Eye (tissue), 1 donor: ENCODE results near the gene GPR27.

Source experiments
- DNase-seq: peaks from one replicate; pipeline ENCODE4 v3.0.0-alpha.2; 2015

GPR27 gene, protein sequence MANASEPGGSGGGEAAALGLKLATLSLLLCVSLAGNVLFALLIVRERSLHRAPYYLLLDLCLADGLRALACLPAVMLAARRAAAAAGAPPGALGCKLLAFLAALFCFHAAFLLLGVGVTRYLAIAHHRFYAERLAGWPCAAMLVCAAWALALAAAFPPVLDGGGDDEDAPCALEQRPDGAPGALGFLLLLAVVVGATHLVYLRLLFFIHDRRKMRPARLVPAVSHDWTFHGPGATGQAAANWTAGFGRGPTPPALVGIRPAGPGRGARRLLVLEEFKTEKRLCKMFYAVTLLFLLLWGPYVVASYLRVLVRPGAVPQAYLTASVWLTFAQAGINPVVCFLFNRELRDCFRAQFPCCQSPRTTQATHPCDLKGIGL

DNA sequence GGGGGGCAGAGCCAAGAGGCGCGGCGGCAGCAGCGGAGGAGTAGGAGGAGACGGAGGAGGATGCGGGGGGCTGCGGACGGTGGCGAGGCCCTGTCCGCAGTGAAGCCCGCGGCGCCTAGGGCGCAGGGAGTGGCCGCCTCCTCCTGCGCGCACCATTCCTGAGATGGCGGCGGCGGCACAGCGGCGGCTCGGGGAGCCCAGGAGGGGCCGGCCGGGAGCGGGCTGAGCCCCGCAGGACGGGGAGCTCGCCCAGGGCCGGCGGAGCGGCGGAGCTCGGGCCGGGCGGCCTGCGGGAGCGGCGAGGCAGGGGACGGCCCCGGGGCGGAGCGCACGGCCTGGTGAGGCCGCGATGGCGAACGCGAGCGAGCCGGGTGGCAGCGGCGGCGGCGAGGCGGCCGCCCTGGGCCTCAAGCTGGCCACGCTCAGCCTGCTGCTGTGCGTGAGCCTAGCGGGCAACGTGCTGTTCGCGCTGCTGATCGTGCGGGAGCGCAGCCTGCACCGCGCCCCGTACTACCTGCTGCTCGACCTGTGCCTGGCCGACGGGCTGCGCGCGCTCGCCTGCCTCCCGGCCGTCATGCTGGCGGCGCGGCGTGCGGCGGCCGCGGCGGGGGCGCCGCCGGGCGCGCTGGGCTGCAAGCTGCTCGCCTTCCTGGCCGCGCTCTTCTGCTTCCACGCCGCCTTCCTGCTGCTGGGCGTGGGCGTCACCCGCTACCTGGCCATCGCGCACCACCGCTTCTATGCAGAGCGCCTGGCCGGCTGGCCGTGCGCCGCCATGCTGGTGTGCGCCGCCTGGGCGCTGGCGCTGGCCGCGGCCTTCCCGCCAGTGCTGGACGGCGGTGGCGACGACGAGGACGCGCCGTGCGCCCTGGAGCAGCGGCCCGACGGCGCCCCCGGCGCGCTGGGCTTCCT is at the start of gene GPR27:
Gene GPR27, plus strand, starts transcription at position 155 of the 909 bp plus-strand sequence. Its CDS starts 195 bp downstream, at position 350.
- peak; percentile 80 for DNase-seq

DNA sequence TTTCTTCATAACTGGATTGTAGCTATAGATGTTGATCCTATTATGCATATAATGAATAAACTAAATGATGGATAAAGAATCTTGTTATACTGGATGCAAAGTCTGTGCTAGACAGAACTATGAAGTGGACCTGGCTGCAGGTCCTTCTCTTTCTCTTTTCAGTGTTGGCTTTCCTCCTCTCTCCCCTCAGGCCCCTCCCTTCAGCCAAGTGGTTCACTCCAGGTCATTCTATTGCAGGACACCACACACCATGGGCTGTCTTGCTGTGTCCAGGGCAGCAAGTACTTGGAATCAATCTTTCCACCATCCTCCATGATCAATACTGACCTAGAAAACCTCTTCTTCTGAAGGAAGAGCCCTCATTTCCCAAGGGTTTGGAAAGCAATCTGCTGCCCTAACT is 48.7 kb upstream of the GPR27 start:
- no peak for DNase-seq

DNA sequence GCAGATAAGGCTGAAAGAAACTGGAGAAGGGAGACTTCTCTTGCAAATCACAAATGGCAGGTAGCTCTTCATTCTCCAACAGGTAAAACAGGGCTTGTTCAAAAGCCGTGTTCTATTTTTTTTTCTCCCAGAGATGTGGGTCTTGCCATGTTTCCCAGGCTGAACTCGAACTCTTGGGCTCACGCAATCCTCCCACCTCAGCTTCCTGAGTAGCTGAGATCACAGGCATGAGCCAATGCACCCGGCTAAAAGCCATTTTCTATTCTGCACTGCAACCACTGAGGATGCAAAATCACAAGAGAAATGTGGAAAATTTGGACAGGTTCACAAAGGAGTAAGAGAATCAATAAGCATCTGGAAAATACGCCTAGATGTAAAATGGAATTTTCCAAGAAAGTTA is 48.0 kb upstream of the GPR27 start:
- DNase-seq: no peak

DNA sequence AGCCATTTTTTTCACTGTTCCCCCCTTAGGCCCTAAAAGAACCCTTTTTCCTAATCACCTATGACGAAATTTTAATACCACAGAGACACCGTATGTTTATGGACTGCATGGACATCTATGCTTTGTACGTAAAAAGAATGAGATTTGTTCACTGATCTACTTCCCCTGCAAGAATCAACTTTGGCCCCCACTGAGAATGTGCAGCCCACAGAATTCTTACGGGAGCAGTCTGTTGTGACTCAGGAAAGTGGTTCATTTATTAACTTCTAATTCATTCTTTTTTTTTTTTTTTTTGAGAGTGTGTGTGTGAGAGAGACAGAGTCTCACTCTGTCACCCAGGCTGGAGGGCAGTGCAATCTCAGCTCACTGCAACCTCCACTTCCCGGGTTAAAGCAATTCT is 46.1 kb upstream of the GPR27 start:
- DNase-seq: no peak

DNA sequence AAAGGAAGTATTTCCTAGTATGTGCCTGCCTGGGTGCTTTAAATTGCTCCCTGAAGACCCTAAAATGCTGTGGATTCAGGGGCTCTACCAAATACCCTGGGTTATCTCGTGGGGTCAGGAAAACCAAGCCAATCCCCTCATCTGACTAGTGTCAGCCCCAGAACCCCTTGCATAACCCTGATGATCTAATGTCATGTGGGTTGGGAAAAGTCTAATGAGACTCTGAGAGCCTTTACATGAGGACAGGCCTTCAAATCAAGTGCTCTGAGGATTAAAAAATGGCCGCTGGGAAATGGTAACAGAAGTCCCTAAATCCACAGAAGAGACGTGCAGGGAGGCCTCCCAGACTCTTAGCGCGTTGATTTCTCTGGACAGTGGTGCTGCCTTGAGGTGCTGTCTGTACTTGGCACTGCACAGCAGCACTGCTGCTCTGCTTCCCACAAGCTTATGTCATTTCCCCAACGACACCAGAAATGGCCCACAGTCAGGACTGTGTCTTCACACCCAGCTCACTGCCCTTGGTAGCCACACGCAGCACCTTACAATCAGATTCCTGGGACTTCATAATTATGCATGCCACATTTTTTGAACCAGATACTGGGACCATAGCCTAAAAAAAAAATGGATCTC is 45.1 kb upstream of the GPR27 start:
- DNase-seq: no peak

DNA sequence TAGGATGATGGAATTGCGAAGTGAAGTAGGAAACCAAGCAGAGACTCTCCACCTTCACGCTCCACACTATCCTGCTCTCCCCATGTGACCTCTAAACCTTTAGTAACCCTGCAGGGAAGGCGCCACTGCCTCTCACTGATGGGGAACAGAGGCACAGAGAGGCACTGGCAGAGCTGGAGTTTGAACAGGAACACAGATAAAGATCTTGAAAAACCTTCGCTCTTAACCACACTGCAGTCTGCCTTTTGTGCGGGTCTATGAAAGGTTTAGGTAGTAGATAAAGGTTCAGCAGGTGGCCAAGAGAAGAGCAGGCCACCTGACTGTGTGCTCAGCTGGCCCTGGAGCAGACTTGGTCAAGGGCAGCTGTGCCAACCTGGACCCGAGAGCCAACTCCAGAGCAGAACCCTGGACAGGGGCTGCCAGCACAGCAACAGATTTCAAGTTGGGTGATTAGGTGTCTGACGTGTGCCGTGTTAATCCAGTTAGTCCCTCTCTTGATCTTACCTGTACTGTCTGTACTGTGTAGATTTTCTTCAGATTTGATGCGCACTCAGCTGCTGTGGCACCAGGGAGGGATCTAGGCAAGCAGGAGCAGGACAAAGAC is 43.6 kb upstream of the GPR27 start:
- DNase-seq: no peak

DNA sequence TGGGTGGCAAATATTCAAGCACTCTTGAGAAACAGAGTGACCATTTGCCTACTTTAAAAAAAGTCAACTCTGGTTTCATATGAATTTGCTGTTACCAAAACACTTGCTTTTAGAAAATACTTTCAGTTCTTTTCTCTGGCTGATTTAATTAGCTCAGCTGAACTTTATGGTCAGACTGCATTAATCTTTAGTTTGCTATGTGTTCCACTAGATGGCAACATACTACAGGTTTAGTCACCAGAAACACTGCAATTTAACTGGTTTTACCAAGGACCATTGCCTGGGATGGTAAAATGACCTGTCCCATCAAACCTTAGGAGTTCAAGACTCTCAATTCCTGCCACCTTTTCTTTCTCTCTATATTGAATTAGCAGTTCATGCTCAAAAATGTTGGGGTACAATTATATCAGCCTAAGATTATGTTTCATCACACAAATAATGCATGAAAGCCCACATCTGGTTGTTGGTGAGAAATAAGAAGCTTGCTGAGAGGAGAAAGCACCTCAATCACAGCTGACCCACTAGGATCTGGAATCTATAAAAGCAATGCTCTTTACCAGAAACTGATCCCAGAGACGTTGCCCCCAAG is 42.7 kb upstream of the GPR27 start:
- DNase-seq: peak; percentile 72

DNA sequence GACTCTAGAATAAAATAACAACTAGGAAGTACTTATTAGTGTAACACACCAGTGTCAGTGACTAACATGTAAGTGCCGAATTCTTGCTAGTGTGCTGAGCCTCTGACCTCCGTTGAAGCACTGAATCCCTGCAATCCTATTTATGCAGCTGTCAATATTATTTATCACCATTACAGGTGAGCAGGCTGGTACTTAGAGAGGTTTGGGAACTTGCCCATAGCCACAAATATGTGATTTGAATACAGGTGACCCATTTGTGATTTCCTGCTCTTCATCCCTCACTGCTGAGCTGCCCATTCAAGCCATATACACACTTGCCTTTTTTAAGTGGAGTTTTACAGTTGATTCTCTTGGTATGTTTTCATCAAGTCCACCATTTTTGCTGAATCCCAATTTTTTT is 40.6 kb upstream of the GPR27 start:
- no peak for DNase-seq

DNA sequence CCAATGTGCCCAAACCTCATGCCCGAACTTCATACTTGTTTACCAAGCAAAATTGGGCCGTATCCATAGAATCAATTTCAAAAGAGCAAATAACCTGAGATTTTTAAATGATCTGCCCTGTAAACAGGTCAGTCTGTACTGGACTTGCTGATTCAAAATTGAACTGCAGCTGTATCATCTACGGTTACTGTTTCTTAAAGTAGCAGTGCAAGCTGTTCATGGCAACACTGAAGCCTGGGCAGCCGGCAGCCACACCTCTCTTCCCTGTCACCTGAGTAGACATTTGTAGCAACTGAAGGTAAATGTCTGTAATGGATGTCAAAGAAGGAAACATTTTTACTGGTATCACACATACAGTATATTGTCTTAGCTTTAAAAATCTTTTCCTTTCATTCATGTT is 39.1 kb upstream of the GPR27 start:
- DNase-seq: no peak

DNA sequence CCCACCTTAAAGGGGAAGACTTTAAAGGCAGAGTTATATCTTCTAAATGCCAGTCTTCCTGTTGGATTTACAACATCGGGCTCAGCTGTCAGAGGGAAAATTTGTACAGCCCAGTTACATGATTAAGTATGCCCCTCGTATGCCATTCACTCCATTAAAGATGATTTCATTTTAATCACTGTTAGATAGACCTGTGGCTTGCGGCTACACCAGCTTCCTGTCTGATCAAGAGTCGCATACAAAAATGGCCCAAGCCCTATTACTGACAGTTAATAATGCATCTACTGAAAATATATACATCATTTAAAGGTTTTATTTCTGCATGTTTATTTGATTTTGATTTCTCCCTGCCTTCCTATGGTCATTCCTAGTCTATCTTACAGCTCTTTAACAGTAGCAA is 35.6 kb upstream of the GPR27 start:
- DNase-seq: no peak

DNA sequence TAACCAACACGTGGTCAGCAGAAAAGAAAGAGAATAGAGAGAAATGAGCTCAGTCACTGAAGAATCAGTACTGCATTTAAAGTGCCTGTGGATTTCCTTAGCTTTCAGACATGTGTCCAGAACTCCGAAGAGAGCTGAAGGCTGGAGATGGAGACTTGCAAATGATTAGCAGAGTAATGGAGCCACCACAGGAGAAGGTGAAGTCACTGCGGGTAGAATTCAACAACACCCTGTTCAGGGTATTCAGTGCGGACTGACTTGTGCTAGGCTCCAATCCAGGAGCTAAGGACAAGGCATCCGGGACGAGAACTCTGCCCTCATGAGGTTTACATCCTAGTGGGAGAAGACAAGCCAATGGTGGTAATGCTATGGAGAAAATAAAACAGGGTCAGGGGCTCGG is 32.7 kb upstream of the GPR27 start:
- DNase-seq: no peak

DNA sequence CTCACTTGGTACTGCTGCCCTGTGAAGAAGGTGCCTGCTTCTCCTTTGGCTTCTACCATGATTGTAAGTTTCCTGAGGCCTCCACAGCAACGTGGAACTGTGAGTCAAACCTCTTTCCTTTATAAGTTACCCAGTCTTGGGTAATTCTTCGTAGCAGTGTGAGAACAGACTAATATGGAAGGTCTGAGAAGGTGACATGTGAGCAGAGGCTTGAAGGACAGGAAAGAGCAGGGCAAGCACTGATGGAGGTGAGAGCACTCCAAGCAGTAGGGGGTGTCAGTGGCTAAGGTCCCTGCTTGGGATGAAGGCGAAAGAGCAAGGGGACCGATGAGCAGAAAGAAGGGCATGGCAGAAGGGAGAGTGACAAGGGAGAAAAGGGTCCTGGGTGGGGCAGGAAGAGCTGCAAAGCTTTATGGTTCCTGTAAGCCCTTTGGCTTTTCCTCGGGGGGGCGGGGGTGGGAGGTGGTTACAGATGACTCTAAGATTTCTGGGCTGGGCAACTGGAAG is 32.0 kb upstream of the GPR27 start:
- no peak for DNase-seq

DNA sequence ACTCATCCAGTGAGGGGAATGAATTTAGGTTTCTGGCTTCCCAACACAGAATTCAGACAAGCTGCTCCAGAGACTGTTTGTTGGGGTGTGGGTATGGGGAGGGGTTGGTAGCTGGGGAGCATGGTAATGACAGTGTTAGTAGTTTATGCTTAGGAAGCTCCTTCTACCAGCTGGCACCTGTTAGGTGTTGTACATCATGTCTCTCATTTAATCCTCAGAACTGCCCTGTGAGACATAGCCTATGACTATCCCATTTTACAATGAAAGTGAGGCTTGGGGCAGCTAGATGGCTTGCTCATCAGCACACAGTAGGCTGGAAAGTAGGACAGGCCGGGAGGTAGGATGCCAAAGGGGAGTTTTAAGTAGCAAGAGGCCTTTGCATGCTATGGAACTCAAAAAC is 31.0 kb upstream of the GPR27 start:
- DNase-seq: no peak

DNA sequence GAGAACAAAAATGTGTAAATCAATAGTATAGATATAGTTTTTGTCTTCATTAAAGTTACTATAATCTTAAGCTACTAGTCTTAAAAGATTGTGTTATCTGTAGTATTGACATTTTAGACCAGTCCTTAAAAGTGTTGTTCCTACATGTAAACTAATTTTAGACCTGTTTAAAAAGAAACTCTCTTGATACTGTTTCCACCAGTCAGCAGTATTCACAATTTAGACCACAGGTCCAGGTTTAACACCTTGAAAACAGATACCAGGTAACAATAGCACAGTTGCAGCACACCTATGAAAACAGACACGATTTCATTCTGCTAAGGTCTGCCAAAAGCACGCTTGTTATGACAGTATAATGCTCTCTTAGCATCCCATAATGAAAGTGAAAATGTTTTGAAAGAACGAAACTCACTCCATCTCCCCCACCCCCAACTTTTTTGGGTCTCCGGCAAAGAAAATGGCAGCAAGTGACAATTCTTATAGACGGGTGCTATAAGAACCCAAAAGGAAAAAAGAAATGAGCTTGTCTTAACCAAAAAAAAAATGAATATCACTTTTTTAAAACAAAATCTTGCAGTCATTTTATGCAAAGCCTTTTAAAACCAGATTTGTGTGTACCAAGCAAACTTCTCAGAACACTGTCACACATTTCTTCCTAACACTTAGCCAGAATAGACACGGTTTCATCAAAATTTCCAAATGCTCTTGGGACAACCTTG is 30.0 kb upstream of the GPR27 start:
- no peak for DNase-seq

DNA sequence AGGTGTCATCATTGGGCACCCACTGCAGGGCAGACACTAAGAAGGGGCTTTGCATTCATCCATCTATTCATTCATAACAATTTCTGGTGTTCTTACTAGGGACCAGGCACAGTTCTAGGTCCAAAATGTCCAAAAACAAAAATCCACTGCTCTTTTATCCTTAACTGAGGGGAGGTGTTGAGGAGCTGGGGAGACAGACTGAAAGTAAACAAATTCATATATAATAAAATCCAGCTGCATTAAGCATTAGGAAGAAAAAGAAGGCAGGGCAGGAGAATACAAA is 29.5 kb upstream of the GPR27 start:
- DNase-seq: no peak

DNA sequence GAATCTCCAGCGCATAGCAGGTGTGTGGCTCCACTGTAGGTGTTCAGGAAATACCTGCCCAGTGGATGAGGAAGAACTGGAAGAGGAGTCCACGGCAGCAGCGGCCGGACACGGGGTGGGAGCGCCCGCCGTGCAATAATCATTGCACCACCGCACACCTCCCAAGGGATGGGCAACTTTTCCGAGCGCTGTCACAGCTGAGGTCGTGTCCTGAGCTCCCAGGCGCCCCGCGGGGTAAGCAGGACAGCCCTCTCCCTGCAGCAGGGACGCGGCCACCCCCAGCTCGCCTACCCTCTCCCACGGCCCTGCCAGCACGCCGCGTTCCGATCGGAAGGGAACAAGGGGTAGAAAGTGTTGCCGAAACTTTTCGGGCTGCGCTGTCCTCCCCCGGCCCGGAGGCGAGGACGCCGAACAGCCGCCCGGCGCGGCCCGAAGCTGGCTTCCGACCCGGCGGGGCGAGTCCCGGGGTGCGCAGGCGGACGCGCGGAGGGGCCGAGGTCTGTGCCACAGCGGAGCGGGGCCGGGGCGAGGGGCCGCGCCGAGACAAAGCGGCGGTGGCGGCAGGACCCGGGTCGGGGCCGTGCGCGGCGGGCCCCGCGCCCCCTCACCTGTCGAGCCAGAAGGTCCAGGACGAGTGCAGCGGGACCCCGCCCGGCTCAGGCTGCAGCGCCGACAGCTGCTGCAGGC is 28.9 kb upstream of the GPR27 start:
- peak; percentile 78 for DNase-seq

DNA sequence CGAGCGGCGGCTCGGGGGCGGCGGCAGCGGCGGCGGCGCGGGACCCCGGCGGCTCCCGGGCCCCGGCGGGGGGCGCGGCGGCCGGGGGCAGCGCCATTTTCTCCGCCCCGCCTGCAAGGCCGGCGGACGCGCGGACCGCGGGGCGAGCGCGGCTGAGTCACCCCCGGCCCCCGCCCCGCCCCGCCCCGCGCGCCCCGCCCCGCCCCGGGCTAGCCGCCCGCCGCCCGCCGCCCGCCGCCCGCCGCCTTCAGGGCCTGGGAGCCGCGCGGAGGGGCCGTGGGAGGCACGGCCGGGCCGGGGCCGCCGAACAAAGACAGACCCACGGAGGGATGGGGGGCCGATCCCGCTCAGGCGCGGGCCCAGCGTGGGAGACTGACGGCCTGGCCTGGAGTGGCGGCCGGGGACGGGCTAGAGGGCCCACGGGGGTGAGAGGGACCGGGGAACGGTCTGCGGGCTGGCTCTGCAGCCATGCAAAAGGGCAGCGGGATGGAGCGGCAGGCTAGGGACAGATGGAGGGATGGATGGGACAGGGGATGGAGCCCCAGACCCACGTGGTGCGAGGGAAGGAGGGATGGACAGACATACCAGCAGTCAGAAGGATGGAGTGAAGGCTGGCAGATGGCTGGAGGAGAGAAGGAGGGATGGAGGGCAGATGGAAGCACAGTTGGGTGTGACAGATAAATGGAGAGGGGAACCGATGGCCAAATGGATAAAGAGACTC is 28.2 kb upstream of the GPR27 start, which contains the start of gene EIF4E3:
Gene EIF4E3, minus strand, starts transcription at position 132 of the 721 bp plus-strand sequence. Its CDS starts 35 bp downstream, at position 97.
- peak; percentile 83 for DNase-seq

DNA sequence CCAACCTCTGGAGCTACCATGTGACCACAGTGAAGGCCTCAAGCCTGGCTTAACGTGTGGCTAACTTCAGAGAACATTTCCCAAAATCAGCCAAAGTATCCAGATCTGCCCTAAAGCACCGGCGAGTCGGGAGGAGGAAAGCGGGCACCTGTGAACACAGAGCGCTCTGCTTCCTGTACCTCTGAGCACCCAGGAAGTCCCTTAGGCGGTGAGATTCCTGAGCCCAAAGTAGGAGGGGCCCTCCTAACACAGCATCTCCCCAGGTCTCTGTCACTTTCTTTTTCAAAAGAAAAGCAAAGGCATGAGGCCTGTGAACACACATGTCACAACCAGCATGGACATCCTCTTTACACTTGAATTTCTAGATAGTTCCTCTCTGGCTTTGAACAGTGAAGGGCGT is 27.5 kb upstream of the GPR27 start:
- DNase-seq: no peak

DNA sequence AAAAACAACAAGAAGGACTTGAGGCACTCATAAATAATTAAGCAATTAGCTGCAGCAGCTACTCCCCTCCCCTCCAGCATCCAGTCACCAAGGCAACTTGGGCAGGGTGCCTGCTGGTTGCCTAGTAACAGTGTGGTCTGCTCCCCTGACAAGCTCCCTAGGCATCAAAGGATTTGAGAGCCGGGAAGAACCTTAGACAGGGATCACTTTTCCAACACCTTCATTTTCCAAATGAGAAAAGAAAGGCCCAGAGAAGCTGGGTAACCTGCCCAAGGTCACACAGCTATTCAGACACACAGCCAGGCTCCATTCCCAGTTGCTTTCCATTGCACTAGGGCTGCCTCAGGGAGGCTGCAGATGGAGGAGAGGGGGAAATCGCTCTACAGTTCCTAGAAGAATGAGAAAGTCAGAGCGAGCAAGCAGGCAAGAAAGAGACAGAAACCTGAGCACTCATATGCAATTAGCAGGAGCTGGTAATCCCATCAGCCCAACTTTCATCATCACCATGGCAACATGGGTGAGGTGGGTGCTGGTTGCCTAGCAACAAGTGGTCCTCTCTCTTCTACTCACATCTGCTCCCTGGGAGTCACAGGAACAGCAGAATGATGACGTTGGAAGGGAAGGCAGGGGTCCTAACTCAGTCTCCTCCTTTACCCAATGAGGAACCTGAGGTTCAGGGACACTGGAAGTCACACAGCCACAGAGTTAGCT is 24.9 kb upstream of the GPR27 start:
- peak; percentile 83 for DNase-seq

DNA sequence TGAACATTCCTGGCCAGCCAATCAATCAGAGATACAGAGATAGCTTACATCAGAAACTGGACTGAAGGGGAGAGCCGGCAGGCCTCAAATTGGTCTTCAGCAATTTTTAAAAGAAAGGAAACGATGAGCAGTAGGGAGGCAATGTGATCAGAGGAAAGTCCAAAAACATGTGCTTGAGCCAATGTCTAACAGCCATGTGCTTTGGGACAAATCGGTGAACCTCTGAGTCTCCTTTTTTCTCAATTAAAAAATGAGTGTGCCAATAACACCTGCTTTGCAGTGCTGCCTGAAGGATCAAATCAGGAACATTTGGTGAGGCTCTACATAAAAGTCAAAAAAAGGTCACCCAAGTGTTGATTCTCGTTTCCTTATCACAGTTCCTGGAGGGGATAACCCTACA is 21.0 kb upstream of the GPR27 start:
- DNase-seq: no peak
